Measurements from ENCODE around the gene BUB1. TPM values are rescaled to one million over a fixed set of nuclear protein-coding genes. Genes with fewer than 3 reads are reported as not detected.

BUB1 gene
- total and polyA plus RNA-seq, 9 of the 15 experiments (the other 6 are each of a cell fraction or from before 2014, with no cell fraction given) = 73.4 to 247 (median 118) TPM

- TF ChIP-seq SMARCA4 (IDR thresholded peaks at IDR 0.05) (0 out of 2 replicates have a peak, but pooled peaks have one; percentile 26), SRSF7 (optimal IDR thresholded peaks at IDR 0.05; ENCODE audit: low read depth, low read length) (no peak), HDAC1 (IDR thresholded peaks at IDR 0.05) (peak in 1 of 2 experiments; percentile 91; a peak in 2 of 4 replicates), EP400 (IDR thresholded peaks at IDR 0.05) (peak; percentile 97), MEF2D (tag; conservative IDR thresholded peaks at IDR 0.05; ENCODE audit: low read depth) (no peak), HBP1 (CRISPR knock-in tag; IDR thresholded peaks at IDR 0.05) (no peak), PHF8 (IDR thresholded peaks at IDR 0.05; ENCODE audit: borderline replicate concordance, low read length) (peak; percentile 77; the same call in 1 of the 2 replicates), L3MBTL2 (IDR thresholded peaks at IDR 0.05) (peak; percentile 38; the same call in 1 of the 2 replicates), NR0B1 (IDR thresholded peaks at IDR 0.05; ENCODE audit: partially characterized antibody) (no peak), ZKSCAN8 (CRISPR knock-in tag; IDR thresholded peaks at IDR 0.05) (no peak), HSF4 (CRISPR knock-in tag; IDR thresholded peaks at IDR 0.05; ENCODE audit: borderline replicate concordance) (no peak), SIX5 (IDR thresholded peaks at IDR 0.05; ENCODE audit: borderline replicate concordance in 1 of 2, insufficient read depth in 1 of 2, low read depth in 1 of 2, low read length in 2 of 2) (no peak), ZNF354B (CRISPR knock-in tag; IDR thresholded peaks at IDR 0.05) (no peak), ZNF589 (CRISPR knock-in tag; IDR thresholded peaks at IDR 0.05; ENCODE audit: low read depth) (no peak), ZSCAN32 (CRISPR knock-in tag; IDR thresholded peaks at IDR 0.05) (no peak), TRIM25 (IDR thresholded peaks at IDR 0.05; ENCODE audit: borderline replicate concordance) (no peak), SREBF1 (IDR thresholded peaks at IDR 0.05; ENCODE audit: borderline replicate concordance, low read depth, low read length) (no peak), ZNF740 (CRISPR knock-in tag; IDR thresholded peaks at IDR 0.05) (no peak), ZNF740 (tag; IDR thresholded peaks at IDR 0.05) (no peak), KHSRP (IDR thresholded peaks at IDR 0.05) (no peak), BRF1 (IDR thresholded peaks at IDR 0.05; ENCODE audit: borderline replicate concordance, extremely low read depth, insufficient read length) (no peak), KDM2B (CRISPR knock-in tag; IDR thresholded peaks at IDR 0.05) (no peak), TCFL5 (CRISPR knock-in tag; conservative IDR thresholded peaks at IDR 0.05) (no peak)
Measured at GRCh38 chr2:110677530-110678456, at the start of gene BUB1 (continued).

Data from K562 (cell line).